ENCODE results near the gene MCM3.

DNA sequence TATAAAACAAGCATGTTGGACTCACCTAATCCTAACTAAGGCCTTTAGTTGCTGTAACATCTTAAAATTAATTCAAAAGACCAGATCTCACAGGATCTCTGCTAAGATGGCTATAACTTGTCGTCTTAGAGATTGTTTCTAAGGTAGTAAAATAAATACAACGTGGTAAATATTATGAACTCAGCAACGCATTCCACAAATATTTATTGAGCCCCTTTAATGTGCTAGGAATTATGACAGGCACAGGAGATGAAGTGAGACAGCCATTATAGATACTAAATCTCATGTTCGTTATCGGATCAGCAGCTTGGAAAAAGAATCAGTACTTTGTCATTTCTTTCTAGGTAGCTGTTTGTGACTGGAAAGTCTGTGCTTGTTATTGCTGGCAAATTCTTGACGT, 20.9 kb upstream of the MCM3 start:
- TF ChIP-seq, protein P1, sequence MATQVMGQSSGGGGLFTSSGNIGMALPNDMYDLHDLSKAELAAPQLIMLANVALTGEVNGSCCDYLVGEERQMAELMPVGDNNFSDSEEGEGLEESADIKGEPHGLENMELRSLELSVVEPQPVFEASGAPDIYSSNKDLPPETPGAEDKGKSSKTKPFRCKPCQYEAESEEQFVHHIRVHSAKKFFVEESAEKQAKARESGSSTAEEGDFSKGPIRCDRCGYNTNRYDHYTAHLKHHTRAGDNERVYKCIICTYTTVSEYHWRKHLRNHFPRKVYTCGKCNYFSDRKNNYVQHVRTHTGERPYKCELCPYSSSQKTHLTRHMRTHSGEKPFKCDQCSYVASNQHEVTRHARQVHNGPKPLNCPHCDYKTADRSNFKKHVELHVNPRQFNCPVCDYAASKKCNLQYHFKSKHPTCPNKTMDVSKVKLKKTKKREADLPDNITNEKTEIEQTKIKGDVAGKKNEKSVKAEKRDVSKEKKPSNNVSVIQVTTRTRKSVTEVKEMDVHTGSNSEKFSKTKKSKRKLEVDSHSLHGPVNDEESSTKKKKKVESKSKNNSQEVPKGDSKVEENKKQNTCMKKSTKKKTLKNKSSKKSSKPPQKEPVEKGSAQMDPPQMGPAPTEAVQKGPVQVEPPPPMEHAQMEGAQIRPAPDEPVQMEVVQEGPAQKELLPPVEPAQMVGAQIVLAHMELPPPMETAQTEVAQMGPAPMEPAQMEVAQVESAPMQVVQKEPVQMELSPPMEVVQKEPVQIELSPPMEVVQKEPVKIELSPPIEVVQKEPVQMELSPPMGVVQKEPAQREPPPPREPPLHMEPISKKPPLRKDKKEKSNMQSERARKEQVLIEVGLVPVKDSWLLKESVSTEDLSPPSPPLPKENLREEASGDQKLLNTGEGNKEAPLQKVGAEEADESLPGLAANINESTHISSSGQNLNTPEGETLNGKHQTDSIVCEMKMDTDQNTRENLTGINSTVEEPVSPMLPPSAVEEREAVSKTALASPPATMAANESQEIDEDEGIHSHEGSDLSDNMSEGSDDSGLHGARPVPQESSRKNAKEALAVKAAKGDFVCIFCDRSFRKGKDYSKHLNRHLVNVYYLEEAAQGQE (IDR thresholded peaks at IDR 0.05; ENCODE audit: low read depth), result no peak
- TF ChIP-seq TCF12 (IDR thresholded peaks at IDR 0.05; ENCODE audit: low read depth) (no peak), NFIC (IDR thresholded peaks at IDR 0.05) (no peak), CREB1 (IDR thresholded peaks at IDR 0.05; ENCODE audit: low read depth) (no peak), CEBPB (IDR thresholded peaks at IDR 0.05) (no peak), YY1 (IDR thresholded peaks at IDR 0.05; ENCODE audit: low read depth) (no peak), EGR1 (IDR thresholded peaks at IDR 0.05) (no peak), EP300 (IDR thresholded peaks at IDR 0.05; ENCODE audit: borderline replicate concordance) (no peak), TEAD4 (IDR thresholded peaks at IDR 0.05) (no peak)
- TF ChIP-seq, protein P2, sequence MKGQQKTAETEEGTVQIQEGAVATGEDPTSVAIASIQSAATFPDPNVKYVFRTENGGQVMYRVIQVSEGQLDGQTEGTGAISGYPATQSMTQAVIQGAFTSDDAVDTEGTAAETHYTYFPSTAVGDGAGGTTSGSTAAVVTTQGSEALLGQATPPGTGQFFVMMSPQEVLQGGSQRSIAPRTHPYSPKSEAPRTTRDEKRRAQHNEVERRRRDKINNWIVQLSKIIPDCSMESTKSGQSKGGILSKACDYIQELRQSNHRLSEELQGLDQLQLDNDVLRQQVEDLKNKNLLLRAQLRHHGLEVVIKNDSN (IDR thresholded peaks at IDR 0.05), result no peak

All from Ishikawa (cell line).